ENCODE results near the gene HDAC9. TPM values are rescaled to one million over a fixed set of nuclear protein-coding genes. Genes with fewer than 3 reads are reported as not detected.

The HDAC9 gene
- total RNA-seq, 6 donors from 2014 or later, result 8.4 to 23.1 (median 10.4) TPM

- no peaks in the 10 kb centered on the region for H3K9me3 ChIP-seq
- peaks cover 6 to 13% (median 6%) of the 10 kb centered on the region in 4 donors for H3K4me1 ChIP-seq
- DNase-seq (no peak), ATAC-seq (ENCODE audit: low FRiP score in 2 of 2) (no peak)
- no peak overlapping the region for H3K27ac ChIP-seq
- no peak for TF ChIP-seq POLR2A (IDR thresholded peaks at IDR 0.05)
- TF ChIP-seq EP300 (IDR thresholded peaks at IDR 0.05), result no peak
- TF ChIP-seq CTCF (IDR thresholded peaks at IDR 0.05), result no peak
- no peak for TF ChIP-seq POLR2AphosphoS5 (IDR thresholded peaks at IDR 0.05)
- 76 to 77% methylated on average over 5 of the region's 5 CpGs for WGBS, 2 donors
- H3K27me3 ChIP-seq, result no peaks in the 10 kb centered on the region
- H3K36me3 ChIP-seq, result no peaks in the 10 kb centered on the region
- H3K4me3 ChIP-seq, result no peak overlapping the region
Observed at GRCh38 chr7:18505870-18506460, 10.4 kb downstream of the HDAC9 start.

GRCh38 chr7:18508443-18509427 lies 13.2 kb downstream of the HDAC9 start:
- H3K9me3 ChIP-seq, result no peaks in the 10 kb centered on the region
- DNase-seq, result peak in 1 of 2 donors; percentile 26
- H3K27ac ChIP-seq, result peak overlapping the region in 2 of 4 donors; percentile 8 to 9
- H3K4me3 ChIP-seq, result no peak overlapping the region
- peaks cover 6 to 13% (median 6%) of the 10 kb centered on the region in 4 donors for H3K4me1 ChIP-seq
- H3K27me3 ChIP-seq, result no peaks in the 10 kb centered on the region
- peak; percentile 71 to 78 for ATAC-seq (ENCODE audit: low FRiP score in 2 of 2)
- no peak for TF ChIP-seq CTCF (IDR thresholded peaks at IDR 0.05)
- no peak for TF ChIP-seq POLR2A (IDR thresholded peaks at IDR 0.05)
- TF ChIP-seq POLR2AphosphoS5 (IDR thresholded peaks at IDR 0.05), result no peak
- peak in 1 of 4 donors; percentile 41 for TF ChIP-seq EP300 (IDR thresholded peaks at IDR 0.05)
- no peaks in the 10 kb centered on the region for H3K36me3 ChIP-seq
- 62 to 63% methylated on average over 10 of the region's 10 CpGs for WGBS, 2 donors

- H3K36me3 ChIP-seq, result no peaks in the 10 kb centered on the region
- no peak overlapping the region for H3K4me3 ChIP-seq
- no peak for TF ChIP-seq POLR2A (IDR thresholded peaks at IDR 0.05)
- TF ChIP-seq CTCF (IDR thresholded peaks at IDR 0.05), result no peak
- TF ChIP-seq POLR2AphosphoS5 (IDR thresholded peaks at IDR 0.05), result no peak
- peaks cover 6 to 13% (median 6%) of the 10 kb centered on the region in 4 donors for H3K4me1 ChIP-seq
- no peak for ATAC-seq (ENCODE audit: low FRiP score in 2 of 2)
- DNase-seq, result no peak
- 58 to 71% methylated on average over 2 of the region's 2 CpGs for WGBS, 2 donors
- H3K9me3 ChIP-seq, result no peaks in the 10 kb centered on the region
- peak overlapping the region in 1 of 4 donors; percentile 8 for H3K27ac ChIP-seq
- no peaks in the 10 kb centered on the region for H3K27me3 ChIP-seq
Observed at GRCh38 chr7:18509481-18509880, 13.9 kb downstream of the HDAC9 start.

- Histone ChIP-seq H3K27me3 (no peaks in the 10 kb centered on the region), H3K36me3 (no peaks in the 10 kb centered on the region), H3K27ac (no peak overlapping the region), H3K4me3 (no peak overlapping the region), H3K9me3 (no peaks in the 10 kb centered on the region), H3K4me1 (peaks cover 6 to 13% (median 6%) of the 10 kb centered on the region in 4 donors)
- ATAC-seq (ENCODE audit: low FRiP score in 2 of 2), result no peak
- TF ChIP-seq CTCF (IDR thresholded peaks at IDR 0.05), result no peak
- TF ChIP-seq EP300 (IDR thresholded peaks at IDR 0.05), result no peak
- no peak for TF ChIP-seq POLR2AphosphoS5 (IDR thresholded peaks at IDR 0.05)
- 86 to 89% methylated on average over 4 of the region's 4 CpGs for WGBS, 2 donors
- no peak for DNase-seq
Observed at GRCh38 chr7:18511351-18512140, 16.0 kb downstream of the HDAC9 start.
